Measurements from ENCODE around the gene S100A9.

- TF ChIP-seq CTCF (conservative IDR thresholded peaks at IDR 0.05) = no peak
- TF ChIP-seq ZFX (IDR thresholded peaks at IDR 0.05) = no peak
Measured at GRCh38 chr1:153336650-153337049, 21.0 kb upstream of the S100A9 start.

Measured in C4-2B (cell line).